Activated CD4-positive, CD25-positive, alpha-beta regulatory T cell treated with anti-CD3 and anti-CD28 coated beads, Interleukin-2, amount 50 U/mL, for 72 hours (primary cell): ENCODE measurements around the gene BEAN1.

ENCODE experiments used
- DNase-seq: peaks from one replicate; pipeline ENCODE4 v3.0.0; 2021

BEAN1 gene

GRCh38 chr16:66471716-66472393 is 44.8 kb downstream of the BEAN1 start:
- DNase-seq, result no peak

- DNase-seq, result peak; percentile 21
Observed at GRCh38 chr16:66473051-66473571, 46.0 kb downstream of the BEAN1 start.

- DNase-seq, result peak; percentile 23
Observed at GRCh38 chr16:66473654-66474519, 46.8 kb downstream of the BEAN1 start.

GRCh38 chr16:66474750-66475199 is 47.7 kb downstream of the BEAN1 start:
- DNase-seq, result no peak

GRCh38 chr16:66475232-66475631 is 48.1 kb downstream of the BEAN1 start:
- no peak for DNase-seq

GRCh38 chr16:66476328-66477027 is 49.4 kb downstream of the BEAN1 start:
- DNase-seq, result peak; percentile 58

- no peak for DNase-seq
Observed at GRCh38 chr16:66477028-66477515, 50.0 kb downstream of the BEAN1 start.

- peak; percentile 81 for DNase-seq
Observed at GRCh38 chr16:66478733-66479511, 51.8 kb downstream of the BEAN1 start.

GRCh38 chr16:66479661-66480264 is 52.7 kb downstream of the BEAN1 start:
- no peak for DNase-seq

- no peak for DNase-seq
Observed at GRCh38 chr16:66480265-66481080, 53.4 kb downstream of the BEAN1 start.

- no peak for DNase-seq
Observed at GRCh38 chr16:66481081-66481942, 54.2 kb downstream of the BEAN1 start.

GRCh38 chr16:66481943-66482390 is 54.9 kb downstream of the BEAN1 start:
- DNase-seq, result no peak

GRCh38 chr16:66483689-66484452 is 56.8 kb downstream of the BEAN1 start:
- peak; percentile 81 for DNase-seq

GRCh38 chr16:66484453-66485213 is 57.5 kb downstream of the BEAN1 start:
- no peak for DNase-seq

- DNase-seq, result no peak
Observed at GRCh38 chr16:66485376-66485775, 58.3 kb downstream of the BEAN1 start.

- no peak for DNase-seq
Observed at GRCh38 chr16:66486199-66486772, 59.2 kb downstream of the BEAN1 start.

GRCh38 chr16:66486773-66487579 is 59.9 kb downstream of the BEAN1 start:
- DNase-seq, result no peak
